K562 (cell line): ENCODE results near the gene CLASP1. TPM values are rescaled to one million over a fixed set of nuclear protein-coding genes. Genes with fewer than 3 reads are reported as not detected.

Experiments
- ATAC-seq: fragments of 200-7000 bp; cut with Tn5 transposase; 3 replicates; pipeline ENCODE4 v1.9.1; 2020; ENCODE audit warnings: moderate library complexity
- BruUV-seq: library from RNA; stranded (reverse); fragments of 400-500 nt; replicated peaks from 2 replicates; lab custom pipeline; 2021; lab: Mats Ljungman, UMichigan
- CTCF ChIA-PET: fragments of 300-600 bp; formaldehyde crosslinking; extraction: SDS; loops from one replicate; lab custom pipeline; 2021; ENCODE audit warnings: low intra/inter-chr PET ratio; lab: Yijun Ruan, JAX
- POLR2A ChIA-PET: fragments of 300-600, 350-650 bp; sonication (Branson Sonifier 250); formaldehyde crosslinking; extraction: SDS; loops from one replicate; lab custom pipeline; 2021; ENCODE audit warnings: antibody characterized with exemption, inconsistent platforms; lab: Yijun Ruan, JAX
- DNase-seq, 4 experiments: peaks; one replicate each; pipeline versions ENCODE4 v3.0.0 to v3.0.0-alpha.2; 2011 to 2018; ENCODE audit warnings: low spot score in 3 of 4, mixed read lengths in 3 of 4; ENCODE audit errors: extremely low read depth in 1 of 4
- FAIRE-seq: peaks from 2 replicates; lab custom pipeline; 2011; peaks lifted over from hg19 to GRCh38; lab: Jason Lieb, UNC
- H2AFZ ChIP-seq: 2 replicates; pipeline ENCODE4 v1.6.0; 2011; ENCODE audit warnings: low read depth, low read length, control low read depth, inconsistent platforms
- H3K27ac ChIP-seq: fragments of 200-600 bp; 3 replicates; pipeline ENCODE4 v1.8.0; 2011; ENCODE audit warnings: low read depth, mild to moderate bottlenecking, control low read depth, inconsistent platforms, low read length, moderate library complexity, mixed read lengths; ENCODE audit errors: extremely low read depth
- H3K27me3 ChIP-seq, 2 experiments: fragments of 300-600 bp in 1 of 2; 2 replicates in 1 of 2; 3 replicates in 1 of 2; pipeline versions ENCODE4 v1.6.0 to v1.8.0; 2011; ENCODE audit warnings: inconsistent platforms in 2 of 2, low read length in 2 of 2, mild to moderate bottlenecking in 1 of 2, mixed read lengths in 1 of 2, moderate library complexity in 1 of 2; ENCODE audit not compliant: control insufficient read depth in 2 of 2, insufficient read depth in 2 of 2
- H3K36me3 ChIP-seq: fragments of 300-600 bp; 3 replicates; pipeline ENCODE4 v1.8.0; 2011; ENCODE audit warnings: mild to moderate bottlenecking, low read length, inconsistent platforms; ENCODE audit not compliant: control insufficient read depth, insufficient read depth
- H3K4me1 ChIP-seq, 2 experiments: fragments of 200-600 bp in 1 of 2; replicated peaks in 1 of 2; 2 replicates in 1 of 2; 3 replicates in 1 of 2; pipeline versions ENCODE4 v1.5.1 to v1.8.0; 2011; ENCODE audit warnings: inconsistent platforms in 2 of 2, low read length in 2 of 2, mild to moderate bottlenecking in 1 of 2, mixed read lengths in 1 of 2, moderate library complexity in 1 of 2; ENCODE audit not compliant: control insufficient read depth in 2 of 2, insufficient read depth in 2 of 2
- H3K4me2 ChIP-seq: 2 replicates; pipeline ENCODE4 v1.6.1; 2011; ENCODE audit warnings: low read length, control low read depth, inconsistent platforms, mixed read lengths; ENCODE audit not compliant: insufficient read depth
- H3K4me3 ChIP-seq: fragments of 200-600 bp; sonication (generic), shearing (Covaris generic); 2 replicates; pipeline ENCODE4 v1.5.1; 2016; ENCODE audit warnings: control low read depth, inconsistent platforms
- H3K79me2 ChIP-seq: fragments of 200-600 bp; 3 replicates; pipeline ENCODE4 v1.8.0; 2011; ENCODE audit warnings: low read length, inconsistent platforms; ENCODE audit not compliant: control insufficient read depth, insufficient read depth
- H3K9ac ChIP-seq, 2 experiments: 2 replicates each; pipeline versions ENCODE4 v1.6.0 to v1.6.1; 2011; ENCODE audit warnings: low read depth in 2 of 2, low read length in 2 of 2, control low read depth in 1 of 2, inconsistent platforms in 1 of 2, mild to moderate bottlenecking in 1 of 2, mixed read lengths in 1 of 2; ENCODE audit not compliant: insufficient read depth in 1 of 2
- H3K9me1 ChIP-seq: one replicate; pipeline ENCODE4 v1.6.0; 2011; ENCODE audit warnings: inconsistent platforms, mild to moderate bottlenecking, low read length, moderate library complexity; ENCODE audit not compliant: control insufficient read depth, insufficient read depth
- H3K9me3 ChIP-seq: replicated peaks from 2 replicates; pipeline ENCODE4 v1.5.1; 2011; ENCODE audit warnings: low read depth, low read length, inconsistent platforms; ENCODE audit not compliant: control insufficient read depth, insufficient read depth
- H4K20me1 ChIP-seq: replicated peaks from 2 replicates; pipeline ENCODE4 v1.6.1; 2011; ENCODE audit warnings: low read length, inconsistent platforms, mixed read lengths; ENCODE audit not compliant: control insufficient read depth, insufficient read depth
- BCOR ChIP-seq: fragments of 450-650 bp; IDR thresholded peaks from 2 replicates; pipeline ENCODE4 v1.6.1; 2016
- CBFA2T3 ChIP-seq: fragments of 450-650 bp; IDR thresholded peaks from 2 replicates; pipeline ENCODE4 v1.6.1; 2017
- DNMT1 ChIP-seq: fragments of 450-650 bp; IDR thresholded peaks from 2 replicates; pipeline ENCODE4 v1.6.1; 2016; ENCODE audit warnings: antibody characterized with exemption, mild to moderate bottlenecking
- ELF4 ChIP-seq: fragments of 450-650 bp; formaldehyde crosslinking; IDR thresholded peaks from 2 replicates; pipeline ENCODE4 v1.4.0; 2022; ENCODE audit warnings: missing genetic modification characterization
- KDM5B ChIP-seq: fragments of 200-600 bp; sonication (generic); IDR thresholded peaks from 2 replicates; pipeline ENCODE4 v1.6.1; 2012; ENCODE audit warnings: low read depth, mild to moderate bottlenecking, moderate library complexity, low read length, control low read depth, inconsistent platforms; ENCODE audit not compliant: insufficient replicate concordance
- NCOA6 ChIP-seq: fragments of 450-650 bp; IDR thresholded peaks from 2 replicates; pipeline ENCODE4 v1.6.1; 2017; ENCODE audit warnings: mild to moderate bottlenecking
- RBM15 ChIP-seq: fragments of 200-400 bp; formaldehyde crosslinking; IDR thresholded peaks from 2 replicates; pipeline ENCODE4 v1.6.1; 2018; ENCODE audit warnings: mild to moderate bottlenecking, low read length, moderate library complexity; ENCODE audit not compliant: insufficient read depth
- ZNF764 ChIP-seq: fragments of 250-450 bp; sonication (Bioruptor Pico); IDR thresholded peaks from 2 replicates; pipeline ENCODE4 v1.4.0; 2020; ENCODE audit warnings: low read depth, mild to moderate bottlenecking, moderate library complexity
- ZSCAN32 ChIP-seq: fragments of 450-650 bp; formaldehyde crosslinking; IDR thresholded peaks from 2 replicates; pipeline ENCODE4 v1.4.0; 2020; ENCODE audit warnings: mild to moderate bottlenecking, moderate library complexity
- WGBS: fragments of 100-300 bp; shearing (Covaris generic); methylation state at CpG from one replicate; pipeline ENCODE4 v1.1.6; 2016; ENCODE audit warnings: low coverage, mixed read lengths; ENCODE audit not compliant: insufficient coverage; ENCODE audit errors: missing lambda C conversion rate; 5-methylcytosine and 5-hydroxymethylcytosine counted together
- in situ Hi-C: fragments of 300-500 bp; cut with MboI; formaldehyde crosslinking; loops from 4 replicates; pipeline ENCODE4 v1.15.0; 2018; ENCODE audit warnings: inconsistent platforms, mixed read lengths
- intact Hi-C: fragments of 100-400 bp; cut with micrococcal nuclease; formaldehyde crosslinking; loops from 2 replicates; pipeline ENCODE4 v1.14.2; 2022
- polyA plus RNA-seq, 8 experiments: library from polyadenylated mRNA; depleted of rRNA in 4 of 8; stranded (reverse) in 5 of 8; unstranded in 3 of 8; fragments of >200 nt; fragmentation: Nextera tagmentation in 2 of 8; fragmentation: Illumina TruSeq in 1 of 8; extraction: Ambion mirVana in 2 of 8; extraction: Trizol in 1 of 8; gene quantifications; 2 replicates each; pipeline versions ENCODE4 v1.2.1 to v1.2.3, GENCODE V29; 2011 to 2014; ENCODE audit warnings: inconsistent platforms in 1 of 8, missing spikeins in 1 of 8
- total RNA-seq, 7 experiments: library from RNA; depleted of rRNA in 6 of 7; stranded (reverse); fragments of >200 nt in 6 of 7; fragmentation: Illumina TruSeq in 2 of 7; extraction: Trizol in 2 of 7; gene quantifications; 2 replicates each; pipeline versions ENCODE4 v1.2.1 to v1.2.3, GENCODE V29; 2011 to 2021; ENCODE audit warnings: low replicate concordance in 1 of 7
- TF ChIP-seq, protein P1 (sequence below), 2 experiments: fragments of 450-650 bp; IDR thresholded peaks; 2 replicates each; pipeline ENCODE4 v1.6.1; 2018; ENCODE audit warnings: mild to moderate bottlenecking in 2 of 2, low read depth in 1 of 2; ENCODE audit not compliant: partially characterized antibody in 2 of 2
- TF ChIP-seq, protein P2 (sequence below): sonication (generic); formaldehyde crosslinking; IDR thresholded peaks from 2 replicates; pipeline ENCODE4 v1.8.0; 2023; ENCODE audit warnings: missing genetic modification reagents, mild to moderate bottlenecking, borderline replicate concordance

The CLASP1 gene
- total and polyA plus RNA-seq, 9 of the 15 experiments (the other 6 are each of a cell fraction or from before 2014, with no cell fraction given), result 1.7 to 40.3 (median 20.7) TPM

DNA sequence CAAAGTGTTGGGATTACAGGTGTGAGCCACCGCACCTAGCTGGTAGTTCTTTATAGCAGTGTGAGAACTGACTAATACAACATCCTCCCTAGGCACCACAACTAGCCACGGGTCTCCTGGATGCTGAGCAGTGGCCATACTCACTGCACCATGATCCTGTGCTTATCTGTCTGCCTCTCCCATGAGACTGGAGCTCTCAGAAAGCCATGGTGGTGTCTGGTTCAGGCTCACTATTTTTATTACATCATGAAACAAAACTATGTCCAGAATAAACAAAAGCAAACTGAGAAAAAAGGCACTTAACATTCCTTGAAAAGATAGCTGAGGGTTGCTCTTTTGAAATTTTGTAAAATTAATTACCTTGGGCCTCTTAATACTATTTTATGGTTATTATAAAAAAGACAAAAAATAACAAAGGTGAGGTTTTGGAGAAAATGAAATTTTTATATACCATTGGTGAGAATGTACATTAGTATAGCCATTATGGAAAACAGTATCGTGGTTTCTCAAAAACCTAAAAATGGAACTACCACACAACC is 273.6 kb downstream of the CLASP1 start:
- no peak for ATAC-seq
- Histone ChIP-seq H3K27me3 (no peaks in the 10 kb centered on the region), H3K36me3 (peaks cover 48% of the 10 kb centered on the region; the same call in 2 of the 3 replicates), H3K4me3 (no peak overlapping the region), H2AFZ (no peak overlapping the region), H3K27ac (no peak overlapping the region), H4K20me1 (no peaks in the 10 kb centered on the region), H3K4me2 (no peak overlapping the region), H3K9me1 (no peaks in the 10 kb centered on the region), H3K9ac (no peak overlapping the region), H3K79me2 (no peaks in the 10 kb centered on the region), H3K9me3 (no peaks in the 10 kb centered on the region), H3K4me1 (peaks cover 0 to 3% of the 10 kb centered on the region in 2 experiments; a peak in 2 of 5 replicates)
- ChIA-PET POLR2A (interaction anchor here (0.9 to 1.1 kb wide), 2 partner anchors 16 to 33 kb away, joined by 3 read pairs; no protein-coding TSS in a partner anchor), CTCF (no interaction called here)
- no peak for FAIRE-seq
- in situ Hi-C loops, result no loop called here
- WGBS, result 95% methylated on average over 3 of the region's 3 CpGs
- BruUV-seq, result no TSS peak
- no peak for DNase-seq
- intact Hi-C loops, result no loop called here
- no peak for TF ChIP-seq NCOA6
- TF ChIP-seq BCOR, result no peak
- TF ChIP-seq, protein P1, sequence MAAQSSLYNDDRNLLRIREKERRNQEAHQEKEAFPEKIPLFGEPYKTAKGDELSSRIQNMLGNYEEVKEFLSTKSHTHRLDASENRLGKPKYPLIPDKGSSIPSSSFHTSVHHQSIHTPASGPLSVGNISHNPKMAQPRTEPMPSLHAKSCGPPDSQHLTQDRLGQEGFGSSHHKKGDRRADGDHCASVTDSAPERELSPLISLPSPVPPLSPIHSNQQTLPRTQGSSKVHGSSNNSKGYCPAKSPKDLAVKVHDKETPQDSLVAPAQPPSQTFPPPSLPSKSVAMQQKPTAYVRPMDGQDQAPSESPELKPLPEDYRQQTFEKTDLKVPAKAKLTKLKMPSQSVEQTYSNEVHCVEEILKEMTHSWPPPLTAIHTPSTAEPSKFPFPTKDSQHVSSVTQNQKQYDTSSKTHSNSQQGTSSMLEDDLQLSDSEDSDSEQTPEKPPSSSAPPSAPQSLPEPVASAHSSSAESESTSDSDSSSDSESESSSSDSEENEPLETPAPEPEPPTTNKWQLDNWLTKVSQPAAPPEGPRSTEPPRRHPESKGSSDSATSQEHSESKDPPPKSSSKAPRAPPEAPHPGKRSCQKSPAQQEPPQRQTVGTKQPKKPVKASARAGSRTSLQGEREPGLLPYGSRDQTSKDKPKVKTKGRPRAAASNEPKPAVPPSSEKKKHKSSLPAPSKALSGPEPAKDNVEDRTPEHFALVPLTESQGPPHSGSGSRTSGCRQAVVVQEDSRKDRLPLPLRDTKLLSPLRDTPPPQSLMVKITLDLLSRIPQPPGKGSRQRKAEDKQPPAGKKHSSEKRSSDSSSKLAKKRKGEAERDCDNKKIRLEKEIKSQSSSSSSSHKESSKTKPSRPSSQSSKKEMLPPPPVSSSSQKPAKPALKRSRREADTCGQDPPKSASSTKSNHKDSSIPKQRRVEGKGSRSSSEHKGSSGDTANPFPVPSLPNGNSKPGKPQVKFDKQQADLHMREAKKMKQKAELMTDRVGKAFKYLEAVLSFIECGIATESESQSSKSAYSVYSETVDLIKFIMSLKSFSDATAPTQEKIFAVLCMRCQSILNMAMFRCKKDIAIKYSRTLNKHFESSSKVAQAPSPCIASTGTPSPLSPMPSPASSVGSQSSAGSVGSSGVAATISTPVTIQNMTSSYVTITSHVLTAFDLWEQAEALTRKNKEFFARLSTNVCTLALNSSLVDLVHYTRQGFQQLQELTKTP (IDR thresholded peaks at IDR 0.05; ENCODE audit: low read depth in 1 of 2, partially characterized antibody in 2 of 2), result no peak
- no peak for TF ChIP-seq DNMT1
- TF ChIP-seq ZNF764 (CRISPR knock-in tag), result no peak
- TF ChIP-seq ELF4, result no peak
- no peak for TF ChIP-seq ZSCAN32 (CRISPR knock-in tag)
- TF ChIP-seq KDM5B, result no peak
- TF ChIP-seq, protein P2, sequence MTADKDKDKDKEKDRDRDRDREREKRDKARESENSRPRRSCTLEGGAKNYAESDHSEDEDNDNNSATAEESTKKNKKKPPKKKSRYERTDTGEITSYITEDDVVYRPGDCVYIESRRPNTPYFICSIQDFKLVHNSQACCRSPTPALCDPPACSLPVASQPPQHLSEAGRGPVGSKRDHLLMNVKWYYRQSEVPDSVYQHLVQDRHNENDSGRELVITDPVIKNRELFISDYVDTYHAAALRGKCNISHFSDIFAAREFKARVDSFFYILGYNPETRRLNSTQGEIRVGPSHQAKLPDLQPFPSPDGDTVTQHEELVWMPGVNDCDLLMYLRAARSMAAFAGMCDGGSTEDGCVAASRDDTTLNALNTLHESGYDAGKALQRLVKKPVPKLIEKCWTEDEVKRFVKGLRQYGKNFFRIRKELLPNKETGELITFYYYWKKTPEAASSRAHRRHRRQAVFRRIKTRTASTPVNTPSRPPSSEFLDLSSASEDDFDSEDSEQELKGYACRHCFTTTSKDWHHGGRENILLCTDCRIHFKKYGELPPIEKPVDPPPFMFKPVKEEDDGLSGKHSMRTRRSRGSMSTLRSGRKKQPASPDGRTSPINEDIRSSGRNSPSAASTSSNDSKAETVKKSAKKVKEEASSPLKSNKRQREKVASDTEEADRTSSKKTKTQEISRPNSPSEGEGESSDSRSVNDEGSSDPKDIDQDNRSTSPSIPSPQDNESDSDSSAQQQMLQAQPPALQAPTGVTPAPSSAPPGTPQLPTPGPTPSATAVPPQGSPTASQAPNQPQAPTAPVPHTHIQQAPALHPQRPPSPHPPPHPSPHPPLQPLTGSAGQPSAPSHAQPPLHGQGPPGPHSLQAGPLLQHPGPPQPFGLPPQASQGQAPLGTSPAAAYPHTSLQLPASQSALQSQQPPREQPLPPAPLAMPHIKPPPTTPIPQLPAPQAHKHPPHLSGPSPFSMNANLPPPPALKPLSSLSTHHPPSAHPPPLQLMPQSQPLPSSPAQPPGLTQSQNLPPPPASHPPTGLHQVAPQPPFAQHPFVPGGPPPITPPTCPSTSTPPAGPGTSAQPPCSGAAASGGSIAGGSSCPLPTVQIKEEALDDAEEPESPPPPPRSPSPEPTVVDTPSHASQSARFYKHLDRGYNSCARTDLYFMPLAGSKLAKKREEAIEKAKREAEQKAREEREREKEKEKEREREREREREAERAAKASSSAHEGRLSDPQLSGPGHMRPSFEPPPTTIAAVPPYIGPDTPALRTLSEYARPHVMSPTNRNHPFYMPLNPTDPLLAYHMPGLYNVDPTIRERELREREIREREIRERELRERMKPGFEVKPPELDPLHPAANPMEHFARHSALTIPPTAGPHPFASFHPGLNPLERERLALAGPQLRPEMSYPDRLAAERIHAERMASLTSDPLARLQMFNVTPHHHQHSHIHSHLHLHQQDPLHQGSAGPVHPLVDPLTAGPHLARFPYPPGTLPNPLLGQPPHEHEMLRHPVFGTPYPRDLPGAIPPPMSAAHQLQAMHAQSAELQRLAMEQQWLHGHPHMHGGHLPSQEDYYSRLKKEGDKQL, result no peak
- no peak for TF ChIP-seq RBM15
- TF ChIP-seq CBFA2T3, result no peak
